AG04449 (cell line): Measurements from ENCODE around the gene UNC13D.

Source experiments
- CTCF ChIA-PET: fragments of 350-600 bp; formaldehyde crosslinking; extraction: SDS; loops from one replicate; lab custom pipeline; 2021; ENCODE audit warnings: antibody characterized with exemption; lab: Yijun Ruan, JAX
- POLR2A ChIA-PET: fragments of 400-600, 350-600 bp; formaldehyde crosslinking; extraction: SDS; loops from one replicate; lab custom pipeline; 2020; ENCODE audit warnings: antibody characterized with exemption, inconsistent platforms; lab: Yijun Ruan, JAX
- DNase-seq: peaks from one replicate; pipeline ENCODE4 v3.0.0-alpha.2; 2010; ENCODE audit warnings: low read depth, low spot score
- H3K4me3 ChIP-seq: 2 replicates; pipeline ENCODE4 v1.5.1; 2011; ENCODE audit warnings: low read depth, mild to moderate bottlenecking, control low read depth, low read length
- CTCF ChIP-seq: IDR thresholded peaks from one replicate; pipeline ENCODE4 v1.5.1; 2011; ENCODE audit warnings: mild to moderate bottlenecking, moderate library complexity, low read length, control low read depth, inconsistent platforms; ENCODE audit not compliant: insufficient read depth; ENCODE audit errors: missing control alignments

The UNC13D gene

DNA sequence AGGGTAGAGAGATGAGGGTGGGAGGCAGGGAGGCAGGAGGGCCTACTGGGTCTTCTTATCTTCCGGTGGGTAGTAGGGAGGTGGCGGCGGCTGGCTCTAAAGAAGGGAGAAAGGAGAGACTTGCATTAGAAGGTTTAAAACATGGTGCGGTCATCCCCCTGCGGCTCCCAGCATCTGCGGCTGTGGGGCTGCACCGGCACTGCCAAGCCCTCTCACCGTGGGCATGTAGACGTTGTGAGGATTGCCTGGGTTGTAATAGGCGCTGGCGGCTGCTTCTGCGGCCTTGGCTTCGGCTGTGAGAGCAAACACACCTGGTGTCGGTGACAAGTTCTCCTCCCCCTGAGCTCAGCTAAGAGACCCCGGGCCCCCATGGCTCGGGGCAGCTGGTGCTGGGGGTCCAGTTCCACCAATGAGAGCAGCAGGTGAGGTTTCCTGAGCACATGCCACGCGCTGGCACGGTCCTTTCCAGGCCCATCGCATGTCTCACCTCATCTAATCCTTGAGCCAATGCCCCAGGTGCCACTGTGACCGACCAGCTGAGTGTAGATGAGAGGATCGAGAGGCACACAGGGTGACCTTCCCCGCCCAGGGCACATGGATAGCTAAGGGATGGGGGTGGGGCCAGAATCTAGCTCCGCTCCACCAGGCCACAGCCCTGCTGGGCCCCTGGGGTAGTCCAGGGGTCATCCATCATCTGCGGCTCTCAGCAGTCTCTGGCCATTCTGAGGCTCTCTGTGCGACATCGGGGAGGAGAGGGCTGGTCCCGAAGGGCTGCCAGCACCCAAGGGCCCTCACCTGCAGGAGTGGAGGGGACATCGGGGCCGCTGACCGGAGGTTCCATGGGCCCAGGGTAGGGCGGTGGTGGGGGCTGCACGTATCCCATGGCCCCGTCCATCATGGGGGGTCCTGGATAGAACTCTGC lies 2.7 kb upstream of the UNC13D start:
- TF ChIP-seq CTCF, result no peak
- ChIA-PET CTCF (interaction anchor here (0.7 to 6.3 kb wide), 15 partner anchors 8 to 93 kb away, joined by 3 to 52 read pairs (median 7); partner anchors contain the start of genes GALK1, MRPL38 and WBP2), POLR2A (interaction anchor here (0.6 kb wide), 1 partner anchor 18 kb away, joined by 3 read pairs; no protein-coding TSS in a partner anchor)
- H3K4me3 ChIP-seq, result no peak overlapping the region
- no peak for DNase-seq

- no peak overlapping the region for H3K4me3 ChIP-seq
- TF ChIP-seq CTCF, result no peak
- POLR2A ChIA-PET, result no interaction called here
- CTCF ChIA-PET, result interaction anchor here (0.6 to 6.3 kb wide), 21 partner anchors 8 to 93 kb away, joined by 3 to 52 read pairs (median 6); partner anchors contain the start of genes GALK1, MRPL38 and WBP2
- DNase-seq, result no peak
These were observed 1.9 kb upstream of the UNC13D start for GRCh38 chr17:75845933-75846691.

DNA sequence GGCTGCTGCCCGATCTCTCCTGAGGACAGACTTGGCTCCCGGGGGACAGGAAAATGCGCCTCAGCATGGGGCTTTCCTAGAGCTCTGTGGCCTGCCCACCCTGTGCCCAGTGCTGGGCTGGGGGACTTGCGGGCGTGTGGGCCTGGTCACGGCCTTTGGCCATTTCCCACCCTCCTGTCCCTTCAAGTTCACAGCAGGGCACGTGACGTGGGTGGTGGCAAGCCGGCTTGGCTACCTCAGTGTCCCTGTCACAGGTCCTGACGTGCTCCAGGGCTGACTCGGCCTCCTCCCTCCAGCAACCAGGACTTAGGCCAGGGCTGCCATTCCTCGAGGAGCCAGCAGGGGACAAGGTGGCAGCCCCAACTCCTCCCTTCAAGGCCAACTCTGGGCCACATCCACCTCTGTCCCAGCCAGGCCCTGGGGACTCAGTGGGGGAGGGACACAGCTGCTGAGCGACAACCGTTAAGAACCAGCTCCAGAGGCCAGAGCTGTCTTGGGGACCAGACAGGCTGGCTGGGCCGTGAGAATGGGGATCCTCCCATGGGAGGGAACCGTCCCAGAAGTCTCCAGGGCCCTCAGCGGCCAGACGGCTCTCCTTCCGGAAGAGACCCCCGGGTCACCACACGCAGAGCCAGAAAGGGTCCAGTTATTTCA lies 981 bp upstream of the UNC13D start:
- no peak for DNase-seq
- ChIA-PET CTCF (interaction anchor here (0.6 to 6.3 kb wide), 22 partner anchors 9 to 92 kb away, joined by 3 to 52 read pairs (median 5); partner anchors contain the start of genes GALK1, MRPL38, TRIM65 and WBP2), POLR2A (interaction anchor here (0.8 kb wide), 1 partner anchor 18 kb away, joined by 3 read pairs; no protein-coding TSS in a partner anchor)
- H3K4me3 ChIP-seq, result no peak overlapping the region
- peak; percentile 74 for TF ChIP-seq CTCF

- ChIA-PET POLR2A (interaction anchor here (0.8 kb wide), 1 partner anchor 17 kb away, joined by 3 read pairs; no protein-coding TSS in a partner anchor), CTCF (interaction anchor here (0.9 to 6.3 kb wide), 15 partner anchors 8 to 91 kb away, joined by 3 to 52 read pairs (median 6); partner anchors contain the start of genes TRIM65 and WBP2)
- TF ChIP-seq CTCF, result no peak
- DNase-seq, result no peak
- H3K4me3 ChIP-seq, result no peak overlapping the region
These were observed 390 bp upstream of the UNC13D start for GRCh38 chr17:75844530-75845057.

GRCh38 chr17:75842963-75843576 lies 1.1 kb downstream of the UNC13D start:
- H3K4me3 ChIP-seq, result no peak overlapping the region
- no peak for TF ChIP-seq CTCF
- DNase-seq, result no peak
- ChIA-PET CTCF (interaction anchor here (3.8 to 6.3 kb wide), 3 partner anchors 7 to 13 kb away, joined by 26 to 52 read pairs (median 52); partner anchors contain the start of gene WBP2), POLR2A (interaction anchor here (0.6 kb wide), 1 partner anchor 234 kb away, joined by 3 read pairs; no protein-coding TSS in a partner anchor)
